GM19397 (cell line): ENCODE data around the gene TXNL4A.

Source experiments
- ATAC-seq: cut with Tn5 transposase; IDR thresholded peaks from one replicate; pipeline ENCODE4 v1.9.1; 2021; ENCODE audit warnings: mild to moderate bottlenecking, moderate library complexity; ENCODE audit not compliant: unreplicated experiment

Gene TXNL4A

DNA sequence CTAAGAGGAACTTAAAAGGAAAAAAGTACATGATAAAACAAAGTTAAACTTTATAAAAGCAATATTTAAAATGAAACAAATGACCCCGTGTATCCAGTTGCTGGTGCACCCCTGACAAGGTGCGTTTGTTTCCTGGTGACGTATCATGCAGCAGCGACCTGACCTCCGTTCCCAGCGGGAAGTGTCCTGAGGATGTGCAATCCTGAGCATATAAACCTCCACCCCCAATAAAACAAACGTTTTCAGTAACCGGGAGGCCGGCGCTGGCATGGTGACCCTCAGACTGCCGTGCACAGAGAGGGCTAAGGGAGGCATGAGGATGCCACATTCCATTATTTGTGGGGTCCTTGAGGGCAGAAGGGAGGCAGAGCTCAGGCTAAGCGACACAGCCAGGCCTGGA, 51.7 kb downstream of the TXNL4A start:
- no peak for ATAC-seq

DNA sequence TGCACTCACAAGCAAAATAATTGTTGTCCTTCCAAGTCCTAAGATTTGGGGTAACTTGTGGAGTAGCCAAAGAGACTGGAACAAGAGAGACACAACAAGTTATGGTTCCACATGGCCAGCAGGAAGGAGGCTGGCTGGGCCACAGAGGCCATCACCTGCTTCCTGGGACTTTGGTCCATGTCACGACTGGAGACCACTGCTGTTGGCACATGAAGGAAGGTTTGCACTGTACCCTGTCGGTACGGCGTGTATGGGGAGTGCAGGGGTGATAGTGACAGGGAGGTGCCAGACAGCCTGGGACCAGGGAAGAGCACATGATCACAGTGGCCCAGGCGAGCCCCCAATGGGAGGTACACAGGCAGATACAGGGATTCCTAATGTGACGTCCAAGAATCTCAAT, 52.4 kb downstream of the TXNL4A start:
- no peak for ATAC-seq

DNA sequence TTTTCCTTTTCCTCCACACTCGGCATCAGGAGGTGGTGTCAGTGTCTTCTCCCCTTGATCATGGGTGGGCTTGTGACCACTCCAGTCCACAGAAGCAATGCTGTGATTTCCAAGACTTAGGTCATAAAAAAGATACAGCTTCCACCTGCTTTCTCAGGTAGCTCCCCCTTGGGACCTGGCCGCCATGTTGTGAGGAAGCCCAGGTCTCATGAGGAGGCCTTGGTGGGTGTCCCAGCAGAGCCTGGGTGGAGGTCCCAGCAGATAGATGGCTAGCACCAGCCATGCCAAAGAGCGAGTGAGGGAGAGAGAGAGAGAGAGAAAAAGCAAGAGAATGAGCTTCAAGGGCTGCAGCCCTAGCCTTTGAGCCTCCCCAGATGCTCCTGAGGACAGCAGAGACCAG, 52.9 kb downstream of the TXNL4A start:
- no peak for ATAC-seq

DNA sequence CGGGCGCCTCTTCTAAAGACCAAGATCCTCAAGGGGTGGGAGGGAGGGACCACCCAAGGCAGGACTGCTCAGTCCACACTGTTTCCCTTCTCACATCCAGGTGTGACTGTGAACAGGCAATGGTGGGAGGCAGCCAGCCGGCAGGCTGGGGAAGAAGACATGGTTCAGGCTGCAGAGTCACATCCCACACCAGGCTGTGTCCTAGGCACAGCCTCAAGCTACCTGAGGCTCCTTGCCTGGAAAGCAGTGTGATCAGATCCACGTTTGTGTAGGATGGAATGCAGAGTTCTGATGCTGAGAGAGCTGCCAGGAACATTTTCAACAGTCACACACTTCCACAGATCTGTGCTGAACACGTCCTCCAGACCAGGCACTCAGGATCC, 53.3 kb downstream of the TXNL4A start:
- no peak for ATAC-seq

DNA sequence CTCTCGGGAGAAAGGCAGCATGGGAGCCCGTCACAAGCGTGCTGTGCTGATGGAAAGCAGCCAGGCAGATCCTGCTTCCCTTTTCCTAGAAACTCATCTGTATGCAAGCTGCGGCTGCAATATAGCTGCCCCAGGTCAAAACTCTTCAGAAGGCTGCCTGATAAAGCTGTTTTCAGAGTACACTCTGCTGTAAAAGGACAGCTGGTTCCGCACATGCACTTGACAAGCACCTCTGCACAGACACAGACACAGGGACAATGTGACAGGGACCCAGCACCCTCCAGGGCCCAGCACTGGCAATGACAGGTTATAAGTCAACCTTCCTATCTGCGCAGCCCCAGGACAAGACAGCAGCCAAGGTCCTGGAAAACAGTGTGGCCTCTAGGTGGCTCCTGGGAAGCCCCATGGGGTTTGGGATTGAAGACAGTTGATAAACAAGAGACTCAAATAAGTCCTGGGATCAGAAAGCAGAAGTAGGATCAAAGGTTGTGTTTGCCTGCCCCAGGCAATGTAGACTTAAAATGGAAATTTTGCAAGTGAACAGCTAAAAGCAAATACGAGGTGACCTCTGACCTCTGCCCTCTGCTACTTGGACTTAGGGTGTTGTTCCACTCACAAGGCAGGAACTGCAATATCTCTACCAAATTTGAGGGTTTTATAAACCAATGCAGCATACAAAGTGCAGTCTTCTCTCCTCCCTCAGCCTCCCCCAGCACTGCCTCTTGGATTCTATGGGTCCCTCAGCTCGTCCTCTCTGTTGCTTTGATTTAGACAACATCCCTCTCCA, 53.9 kb downstream of the TXNL4A start:
- no peak for ATAC-seq

DNA sequence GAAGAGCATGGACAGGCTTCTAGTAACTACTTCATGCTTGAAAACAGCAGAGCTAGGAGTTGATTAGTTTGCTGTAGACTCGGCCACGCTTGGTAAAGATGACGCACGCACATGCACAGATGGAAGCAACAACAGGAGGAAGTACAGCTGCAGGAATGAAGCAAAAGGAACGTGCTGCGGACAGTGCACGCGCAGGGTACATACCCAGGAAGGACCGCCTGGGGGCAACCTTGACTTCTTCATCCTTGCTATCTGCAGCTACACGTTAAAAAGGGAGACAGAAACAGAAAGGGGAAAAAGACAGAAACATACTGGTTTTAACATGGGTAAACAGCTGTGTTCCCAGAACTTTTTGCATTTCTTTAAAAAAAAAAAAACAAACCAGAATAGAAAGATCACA, 54.6 kb downstream of the TXNL4A start:
- no peak for ATAC-seq

DNA sequence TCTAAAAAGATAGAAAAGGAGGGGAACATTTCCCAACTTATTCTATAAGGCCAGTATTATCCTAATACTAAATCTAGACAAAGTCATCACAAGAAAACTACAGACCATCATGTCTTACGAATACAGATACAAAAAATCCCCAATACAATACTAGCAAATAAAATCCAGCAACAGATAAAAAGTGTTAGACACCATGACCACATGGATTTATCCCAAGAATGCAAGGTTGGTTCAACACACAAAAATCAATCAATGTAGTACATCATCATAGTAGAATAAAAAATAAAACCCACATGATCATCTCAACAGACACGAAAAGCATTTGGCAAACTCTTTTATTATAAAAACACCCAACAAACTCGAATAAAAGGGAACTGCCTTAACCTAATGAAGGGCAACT, 55.5 kb downstream of the TXNL4A start:
- ATAC-seq, result no peak

DNA sequence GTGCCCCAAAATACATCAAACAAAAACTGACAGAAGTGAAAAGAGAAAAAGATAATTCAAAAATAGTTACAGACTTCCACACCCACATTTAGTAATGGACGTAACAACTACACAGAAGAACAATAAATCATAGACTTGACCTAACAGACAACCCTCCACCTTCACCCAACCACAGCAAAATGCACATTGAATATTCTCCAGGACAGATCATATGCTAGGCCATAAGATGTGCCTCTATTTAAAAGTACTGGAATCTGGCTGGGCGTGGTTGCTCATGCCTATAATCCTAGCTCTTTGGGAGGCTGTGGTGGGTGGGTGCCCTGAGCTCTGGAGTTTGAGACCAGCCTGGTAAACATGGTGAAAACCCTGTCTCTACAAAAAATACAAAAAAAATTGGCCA, 56.9 kb downstream of the TXNL4A start:
- no peak for ATAC-seq

DNA sequence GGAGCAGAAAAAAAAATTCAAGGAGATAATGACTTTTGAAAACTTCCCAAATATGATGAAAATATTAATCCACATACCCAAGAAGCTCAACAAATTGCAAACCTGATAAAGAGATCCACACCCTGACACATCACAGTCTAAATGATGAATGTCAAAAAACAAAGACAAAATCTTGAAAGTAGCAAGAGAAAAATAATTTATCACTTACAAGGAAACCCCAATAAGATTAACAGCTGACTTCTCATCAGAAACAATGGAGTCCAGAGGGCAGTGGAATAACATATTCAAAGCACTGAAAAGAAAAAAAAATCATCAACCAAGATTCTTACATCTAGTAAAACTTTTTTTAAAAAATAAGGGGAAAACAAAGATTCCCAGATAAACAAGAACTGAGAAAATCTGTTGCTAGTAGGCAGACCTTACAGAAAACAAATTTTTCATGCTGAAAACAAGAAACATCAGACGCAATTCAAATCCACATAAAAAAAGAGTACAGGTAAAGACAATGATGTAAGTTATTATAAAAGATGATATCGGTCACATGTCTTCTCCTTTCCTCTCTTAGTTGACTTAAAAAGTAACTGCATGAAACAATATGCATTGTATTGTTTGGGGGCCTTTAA, 58.2 kb downstream of the TXNL4A start:
- ATAC-seq, result no peak

DNA sequence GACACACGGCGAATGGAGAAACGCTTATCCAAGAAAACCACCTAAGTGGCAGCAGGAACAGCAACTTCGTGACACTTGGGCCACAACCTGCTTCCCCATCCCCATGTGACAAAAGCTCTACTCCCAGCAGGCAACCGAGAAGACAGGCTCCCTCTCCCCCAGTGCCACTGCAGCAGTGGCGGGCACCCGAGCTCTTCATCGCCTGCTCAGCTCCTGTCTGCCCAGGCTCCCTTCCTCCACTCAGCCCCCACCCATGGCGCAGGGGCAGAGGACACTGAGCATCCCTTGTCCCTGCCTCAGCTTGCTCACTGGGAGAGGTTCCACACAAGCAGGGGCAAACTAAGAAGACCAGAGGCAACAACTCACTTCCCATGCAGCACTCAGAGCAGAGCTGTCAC, 59.8 kb downstream of the TXNL4A start:
- no peak for ATAC-seq

DNA sequence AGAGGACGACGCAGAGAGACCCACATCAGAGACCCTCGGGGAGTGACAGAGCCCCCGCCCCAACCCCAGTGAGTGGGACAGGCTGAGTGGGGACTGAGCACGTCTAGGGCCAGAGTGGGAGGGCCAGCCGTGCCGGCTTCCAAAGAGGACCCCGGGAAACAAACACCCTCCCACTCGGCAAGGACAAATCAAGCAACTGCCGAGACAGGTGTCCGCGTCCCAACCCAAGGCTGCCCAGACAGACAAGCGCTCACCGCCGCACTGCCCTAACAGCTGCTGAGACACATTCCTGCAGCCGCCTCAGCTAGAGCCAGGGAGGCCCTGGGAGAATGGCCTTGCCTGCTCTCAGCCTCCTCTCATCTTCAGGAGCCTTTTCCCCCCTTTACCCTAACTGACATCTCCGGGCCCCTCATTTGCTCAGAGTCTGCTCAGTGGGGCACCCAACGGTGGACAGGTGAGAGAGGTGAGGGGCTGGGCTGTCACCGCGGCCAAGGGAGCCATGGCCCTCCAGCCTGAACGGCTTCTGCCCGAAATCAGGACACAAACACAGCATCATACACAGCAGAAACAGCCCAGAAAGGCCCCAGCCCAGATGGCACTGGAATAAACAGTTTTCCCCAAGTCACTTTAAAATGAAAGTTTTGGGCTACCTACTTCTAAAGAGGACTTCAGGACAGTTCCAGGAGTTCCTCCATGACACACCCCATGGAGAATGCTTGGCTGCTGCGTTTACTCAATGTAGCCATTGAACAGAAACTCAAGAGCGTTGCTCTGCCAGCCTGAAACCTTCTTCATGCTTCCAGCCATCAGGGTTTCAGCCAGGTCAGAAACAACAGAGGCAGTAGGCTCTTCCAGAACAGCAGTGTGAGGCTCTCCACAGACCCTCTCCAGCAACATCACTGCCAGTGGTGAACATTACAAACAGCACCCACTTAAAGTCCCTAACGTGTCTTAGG, 60.5 kb downstream of the TXNL4A start:
- no peak for ATAC-seq

DNA sequence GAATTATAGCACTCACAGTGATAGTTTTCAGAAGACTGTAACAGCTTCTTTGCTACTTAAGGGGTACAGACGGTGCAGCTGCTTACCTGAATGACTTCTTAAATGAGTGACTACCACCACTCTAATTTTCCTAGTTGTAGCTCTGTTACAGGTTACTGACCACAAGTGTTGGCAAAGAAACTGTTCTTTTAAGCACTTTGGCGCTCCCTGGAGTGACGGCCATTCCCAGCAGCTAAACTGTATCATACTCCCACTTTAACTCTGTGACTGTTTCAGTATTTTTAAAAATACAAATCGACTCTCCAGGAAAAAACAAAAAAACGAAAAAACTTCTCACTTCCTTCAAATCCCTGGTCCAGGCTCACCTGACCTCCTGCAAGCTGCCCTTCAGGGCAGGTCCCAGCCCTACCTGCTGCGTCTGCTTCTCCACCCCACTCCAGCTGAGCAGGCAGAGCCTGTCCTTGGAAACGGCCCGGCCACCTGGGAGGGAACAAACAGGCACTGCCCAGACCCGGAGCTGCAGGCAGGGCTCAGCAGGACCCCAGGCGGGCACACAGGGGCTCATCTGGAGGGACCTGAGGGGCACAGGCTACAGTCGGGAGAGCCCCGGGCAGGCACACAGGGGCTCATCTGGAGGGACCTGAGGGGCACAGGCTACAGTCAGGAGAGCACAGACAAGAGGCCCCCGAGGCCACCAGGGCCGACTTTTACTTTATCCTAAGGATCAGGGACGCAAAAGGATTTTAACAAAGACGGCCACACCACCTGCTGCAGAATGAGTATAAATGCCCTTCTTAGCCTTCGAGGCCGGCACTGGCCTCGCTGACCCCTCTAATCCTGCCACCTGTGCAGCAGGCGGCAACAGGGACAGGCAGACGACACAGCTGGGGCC, 61.4 kb downstream of the TXNL4A start:
- ATAC-seq, result no peak

DNA sequence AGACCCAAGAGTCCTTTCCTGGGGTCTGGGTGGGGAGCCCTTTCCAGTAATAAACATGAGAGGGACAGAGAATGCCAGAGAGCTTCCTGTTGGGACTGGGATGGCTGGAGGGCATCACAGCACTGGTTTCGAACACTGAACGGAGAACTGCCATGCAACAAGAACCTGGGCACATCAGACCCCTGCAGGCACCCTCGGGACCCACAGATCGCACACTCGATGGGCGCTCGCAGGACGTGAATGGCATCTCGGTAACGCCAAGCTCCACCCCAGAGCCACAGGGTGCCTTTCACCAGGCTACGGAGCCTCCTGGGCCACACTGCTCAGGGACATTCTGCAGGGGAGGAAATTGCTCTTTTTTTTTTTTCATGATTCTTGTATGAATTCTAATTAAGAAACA, 62.1 kb downstream of the TXNL4A start:
- ATAC-seq, result no peak

DNA sequence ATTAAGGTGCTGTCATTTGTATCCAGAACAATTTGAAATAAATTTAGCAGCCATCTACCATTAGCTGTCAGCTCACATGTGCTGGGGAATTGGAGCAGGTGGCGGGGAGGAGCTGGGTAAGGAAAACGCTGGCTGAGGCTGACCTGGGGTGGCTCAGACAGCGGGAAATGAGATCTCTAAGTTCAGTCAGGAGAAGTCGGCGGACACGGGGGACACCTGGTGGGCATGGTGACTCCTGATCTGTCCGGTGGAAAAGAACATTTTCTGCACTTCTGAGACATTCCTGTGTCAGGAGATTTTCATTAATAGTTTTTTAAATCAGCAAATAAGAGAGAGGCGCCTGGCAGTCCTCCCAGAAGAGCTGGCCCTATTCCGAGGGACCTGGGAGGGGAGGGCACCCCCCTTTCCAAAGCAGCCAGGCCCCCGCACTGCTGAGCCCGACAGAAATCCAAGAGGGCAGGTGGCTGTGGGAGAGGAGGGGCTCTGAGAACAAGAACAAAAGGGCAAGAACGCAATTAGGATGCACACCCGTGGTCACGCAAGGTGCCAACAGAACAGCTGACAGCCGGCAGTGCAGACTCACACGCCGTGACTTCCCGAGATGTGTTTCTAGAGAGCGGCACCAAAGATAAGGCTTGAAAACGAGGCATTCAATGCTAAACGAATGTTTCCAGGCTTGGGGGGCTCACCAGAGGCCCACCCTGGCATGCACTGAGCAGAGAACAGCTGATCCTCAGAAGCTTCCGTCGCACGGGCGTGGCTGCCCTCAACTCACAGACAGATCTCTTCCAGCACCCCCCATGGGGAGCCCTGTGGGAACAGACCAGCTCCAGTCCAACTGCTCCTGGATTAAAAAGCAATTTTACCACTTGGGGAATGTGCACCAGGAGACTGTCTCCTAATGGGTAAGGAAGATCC, 63.3 kb downstream of the TXNL4A start:
- ATAC-seq, result no peak

DNA sequence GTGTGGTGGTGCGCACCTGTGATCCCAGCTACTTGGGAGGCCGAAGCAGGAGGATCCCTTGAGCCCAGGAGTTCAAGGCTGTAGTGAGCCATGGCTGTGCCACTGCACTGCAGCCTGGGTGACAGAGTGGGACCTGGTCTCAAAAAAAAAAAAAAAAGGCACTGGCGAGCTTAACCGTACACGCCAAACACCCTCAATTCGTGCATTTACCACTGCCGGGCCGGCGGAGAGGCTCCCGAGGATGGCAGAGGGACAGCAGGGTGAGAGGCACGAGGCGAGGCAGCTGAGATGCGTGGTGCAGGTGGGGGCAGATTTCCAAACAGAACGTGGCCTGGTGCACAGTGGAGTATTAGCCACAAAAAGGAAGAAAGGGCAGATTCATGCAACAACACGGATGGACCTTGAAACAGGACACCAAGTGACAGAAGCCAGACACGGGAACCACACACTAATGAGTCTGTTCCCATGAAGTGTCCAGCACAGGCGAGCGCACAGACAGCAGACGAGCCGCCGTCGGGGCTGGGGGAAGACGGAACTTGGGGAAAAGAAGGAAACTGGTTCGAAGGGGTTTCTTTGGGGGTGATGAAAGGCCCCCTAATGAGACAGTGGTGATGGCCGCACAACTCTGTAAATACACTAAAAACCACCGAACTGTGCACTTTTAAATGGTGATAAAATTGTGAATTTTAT, 64.3 kb downstream of the TXNL4A start:
- no peak for ATAC-seq

DNA sequence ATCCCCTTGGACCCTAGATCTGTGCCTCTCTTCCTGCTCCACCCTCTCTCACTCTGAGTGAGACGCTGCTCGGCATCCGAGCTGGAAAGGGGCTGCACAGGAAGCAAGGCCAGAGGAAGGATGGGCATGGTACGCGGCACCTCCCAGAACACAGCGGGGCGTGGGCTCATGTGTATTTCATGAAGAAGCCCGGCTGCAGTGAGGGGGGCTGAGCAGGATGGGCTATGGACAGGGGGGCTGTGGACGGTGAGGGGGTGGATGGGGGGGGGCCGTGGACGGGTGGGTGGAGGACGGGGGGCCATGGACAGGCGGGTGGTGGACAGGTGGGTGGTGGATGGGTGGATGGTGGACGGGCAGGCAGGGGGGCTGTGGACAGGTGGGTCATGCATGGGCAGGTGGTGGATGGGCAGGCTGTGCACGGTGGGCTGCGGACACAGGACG, 65.4 kb downstream of the TXNL4A start:
- ATAC-seq, result no peak

DNA sequence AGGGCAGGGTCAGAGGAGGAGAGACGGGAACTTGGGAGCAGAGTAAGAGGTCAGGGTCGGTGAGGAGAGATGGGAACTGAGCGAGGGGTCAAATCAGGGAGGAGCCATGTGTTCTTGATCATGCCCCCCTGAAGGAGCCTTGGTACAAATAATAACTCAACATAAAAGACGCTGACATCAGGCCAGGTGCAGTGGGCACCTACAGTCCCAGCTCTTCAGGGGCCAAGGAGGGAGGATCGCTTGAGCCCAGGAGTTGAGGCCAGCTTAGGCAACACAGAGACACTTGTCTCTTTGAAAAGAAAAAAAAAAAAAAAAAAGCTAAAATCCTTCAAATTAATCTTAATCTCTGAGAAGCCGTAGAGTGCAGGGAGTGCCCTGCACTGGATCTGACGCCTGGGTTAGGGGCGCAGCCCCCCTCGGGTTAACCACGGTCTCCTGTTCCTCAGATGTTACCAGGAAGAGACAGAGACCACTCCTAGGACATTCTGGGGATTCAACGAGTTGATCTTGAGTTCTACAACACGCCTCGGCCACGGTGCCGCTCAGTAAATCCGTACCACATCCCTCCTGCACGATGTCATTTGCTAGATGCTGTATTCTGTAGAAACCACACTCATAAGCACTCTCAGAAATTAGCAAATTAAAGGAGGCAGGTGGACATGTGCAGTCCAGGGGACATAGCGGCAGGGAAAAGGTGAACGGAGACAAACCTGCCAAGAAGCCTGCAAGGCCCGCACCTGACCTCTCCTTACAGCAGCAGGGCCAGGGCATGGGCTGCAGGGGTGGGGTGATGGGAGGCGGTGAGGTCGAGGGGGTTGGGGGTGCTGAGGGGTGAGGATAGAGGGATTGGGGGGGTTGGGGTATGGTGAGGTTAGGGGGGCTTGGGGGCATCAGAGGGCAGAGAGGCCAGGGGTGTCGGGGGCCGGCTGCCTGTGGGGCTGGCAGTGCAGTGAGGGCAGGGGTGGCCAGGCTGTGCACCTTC, 66.1 kb downstream of the TXNL4A start:
- ATAC-seq, result no peak
